ENCODE measurements around the gene NUPR1. TPM values are rescaled to one million over a fixed set of nuclear protein-coding genes. Genes with fewer than 3 reads are reported as not detected.
"Not testable (repeated sequence)": the region's sequence is repeated elsewhere in the genome, so short reads cannot be mapped to it uniquely, and the experiment has no call there.

Gene NUPR1
- total RNA-seq, 1 experiment from 2014 or later: 3.5 TPM

DNA sequence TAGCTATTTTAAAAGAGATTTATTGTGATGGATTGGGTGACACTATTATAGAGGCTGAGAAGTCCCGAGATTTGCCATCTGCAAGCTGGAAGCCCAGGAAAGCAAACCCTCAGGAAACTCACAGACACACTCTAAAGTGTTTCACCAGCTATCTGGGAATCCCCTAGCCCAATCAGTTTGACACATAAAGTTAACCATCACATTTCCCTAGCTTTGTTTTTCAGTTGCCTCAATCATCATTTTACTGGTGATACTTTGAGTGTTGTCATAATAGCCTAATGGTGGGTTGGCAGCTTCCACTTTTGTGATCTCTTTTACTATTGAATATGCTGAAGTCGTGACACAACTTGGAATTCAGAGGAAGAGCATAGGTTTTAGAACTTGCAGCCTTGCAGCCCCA lies 16.8 kb upstream of the NUPR1 start:
- no peak for DNase-seq (ENCODE audit: low read depth)

GRCh38 chr16:28554634-28555423 lies 16.1 kb upstream of the NUPR1 start:
- DNase-seq (ENCODE audit: low read depth): peak; percentile 9

DNA sequence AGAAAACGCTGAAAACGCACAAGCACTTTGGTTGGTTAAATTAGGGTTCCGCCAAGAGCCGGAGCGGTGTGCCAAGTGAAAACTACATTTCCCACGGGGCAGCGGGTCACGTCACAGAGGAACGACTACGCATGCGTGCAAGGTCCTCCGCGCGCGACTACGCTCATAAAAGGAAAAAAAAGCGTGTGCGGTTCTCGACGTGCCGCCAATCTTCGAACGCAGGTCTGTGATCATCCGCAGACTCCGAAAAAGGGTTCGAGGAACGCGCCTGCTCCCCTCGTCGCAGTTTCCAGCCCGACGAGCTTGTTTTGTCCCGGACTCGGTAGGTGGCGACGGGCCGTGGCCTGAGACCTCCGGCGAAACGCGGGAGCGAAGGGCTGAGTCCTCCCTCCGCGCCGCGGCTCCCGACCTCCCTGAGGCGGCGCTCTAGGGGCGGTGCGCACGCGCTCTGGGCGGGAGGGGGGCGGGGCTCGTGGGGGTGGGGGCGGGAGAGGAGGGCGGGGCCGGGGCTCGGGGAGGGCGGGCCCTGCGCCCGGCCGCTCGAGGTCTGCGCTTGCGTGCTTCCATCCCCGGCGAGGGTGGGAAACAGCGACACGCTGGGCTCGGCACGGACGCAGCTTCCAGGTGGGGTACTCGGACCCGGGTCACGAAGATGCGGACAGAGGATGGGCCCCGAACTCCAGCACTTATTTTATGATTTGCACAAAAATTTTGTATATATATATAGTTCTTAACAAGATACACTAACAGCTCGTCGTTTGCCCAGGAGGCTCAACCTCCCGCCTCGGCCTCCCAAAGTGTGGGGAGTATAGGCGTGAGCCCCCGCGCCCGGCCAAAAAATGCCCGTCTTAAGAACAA lies 15.2 kb upstream of the NUPR1 start, which contains the start of gene SGF29:
SGF29 (plus strand) TSS at position 145 of the 858 bp plus-strand sequence. CDS start 27,150 bp downstream, outside the sequence.
- peak; percentile 86 for DNase-seq (ENCODE audit: low read depth)

GRCh38 chr16:28549301-28549899 lies 10.6 kb upstream of the NUPR1 start:
- peak; percentile 48 for DNase-seq (ENCODE audit: low read depth)

DNA sequence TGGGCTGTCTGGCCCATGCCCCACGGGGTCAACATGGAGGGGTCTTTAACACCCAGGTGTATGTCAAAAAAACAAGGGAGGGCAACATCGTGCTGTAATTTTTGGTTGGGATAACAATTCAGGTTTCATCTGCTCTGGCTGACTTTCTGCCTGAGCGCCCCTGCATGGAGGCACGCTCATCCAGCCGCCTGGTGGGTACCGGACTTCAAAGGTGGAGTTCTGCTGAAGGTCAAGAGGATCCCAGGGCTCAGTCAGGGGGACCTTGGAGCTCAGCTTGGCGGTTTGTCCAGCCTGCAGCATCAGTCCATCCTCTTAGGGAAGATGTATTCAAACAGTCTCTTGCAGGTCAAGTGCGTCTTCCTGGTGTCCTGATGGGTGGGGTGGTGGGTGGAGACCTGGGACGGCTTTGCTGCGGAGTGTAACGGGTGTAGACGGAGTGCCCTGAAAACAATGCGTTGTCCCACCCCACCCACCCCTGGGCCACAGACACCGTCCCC lies 9.6 kb upstream of the NUPR1 start:
- no peak for DNase-seq (ENCODE audit: low read depth)

GRCh38 chr16:28546626-28547025 lies 7.9 kb upstream of the NUPR1 start:
- DNase-seq (ENCODE audit: low read depth): no peak

DNA sequence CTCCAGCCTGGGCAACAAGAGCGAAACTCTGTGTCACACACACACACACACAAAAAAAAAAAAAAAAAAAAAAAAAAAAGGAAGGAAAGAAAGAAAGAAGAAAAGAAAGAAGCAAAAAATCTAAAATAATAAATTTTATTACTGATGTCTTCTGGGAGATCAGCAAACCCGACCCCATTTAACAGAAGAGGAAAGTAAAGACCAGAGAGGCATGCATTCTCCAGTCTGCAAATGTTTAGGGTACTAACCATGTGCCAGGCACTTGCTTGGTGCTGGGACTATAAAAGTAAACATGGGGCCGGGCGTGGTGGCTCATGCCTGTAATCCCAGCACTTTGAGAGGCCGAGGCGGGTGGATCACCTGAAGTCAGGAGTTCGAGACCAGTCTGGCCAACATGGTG lies 7.2 kb upstream of the NUPR1 start:
- not testable (repeated sequence) for DNase-seq (ENCODE audit: low read depth)

GRCh38 chr16:28544998-28545397 lies 6.2 kb upstream of the NUPR1 start:
- no peak for DNase-seq (ENCODE audit: low read depth)

DNA sequence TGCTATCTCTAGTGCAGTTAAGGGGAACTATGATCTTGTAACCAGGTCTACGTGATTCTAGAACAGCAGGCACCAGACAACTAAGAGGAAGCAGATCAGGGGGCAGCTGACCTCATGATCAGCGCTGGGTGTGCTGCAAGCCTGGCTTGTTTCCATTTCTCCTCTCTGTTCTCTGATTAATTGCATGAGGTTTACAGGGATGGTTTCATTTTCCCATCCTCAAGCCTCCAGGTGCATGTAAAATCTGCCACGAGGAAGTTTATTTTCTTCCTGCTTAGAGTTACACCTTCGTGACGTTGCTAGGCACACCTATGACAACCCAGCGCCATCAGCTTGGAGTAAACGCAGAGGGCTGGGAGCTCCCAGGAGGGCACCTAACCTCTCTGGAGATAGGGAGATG lies 4.3 kb upstream of the NUPR1 start:
- no peak for DNase-seq (ENCODE audit: low read depth)

DNA sequence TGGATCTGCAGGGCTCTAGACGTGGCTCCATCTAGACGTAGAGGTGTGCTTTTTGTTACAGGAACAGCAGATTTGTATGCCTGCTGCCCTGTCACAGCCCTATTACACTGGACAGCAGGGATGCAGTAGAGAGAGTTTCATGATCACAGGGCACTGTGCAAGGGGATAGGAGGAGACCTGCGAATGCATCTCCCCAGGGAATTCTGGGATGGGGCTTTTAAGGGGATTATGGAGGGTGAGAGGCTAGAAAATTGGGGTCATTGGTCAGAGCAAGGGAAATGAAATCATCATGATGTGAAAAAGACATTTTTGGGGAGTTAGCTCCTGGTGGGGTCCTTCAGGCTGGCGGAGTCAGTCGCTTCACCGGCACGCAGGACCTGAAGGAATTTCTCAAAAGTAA lies 3.9 kb upstream of the NUPR1 start:
- DNase-seq (ENCODE audit: low read depth): no peak

DNA sequence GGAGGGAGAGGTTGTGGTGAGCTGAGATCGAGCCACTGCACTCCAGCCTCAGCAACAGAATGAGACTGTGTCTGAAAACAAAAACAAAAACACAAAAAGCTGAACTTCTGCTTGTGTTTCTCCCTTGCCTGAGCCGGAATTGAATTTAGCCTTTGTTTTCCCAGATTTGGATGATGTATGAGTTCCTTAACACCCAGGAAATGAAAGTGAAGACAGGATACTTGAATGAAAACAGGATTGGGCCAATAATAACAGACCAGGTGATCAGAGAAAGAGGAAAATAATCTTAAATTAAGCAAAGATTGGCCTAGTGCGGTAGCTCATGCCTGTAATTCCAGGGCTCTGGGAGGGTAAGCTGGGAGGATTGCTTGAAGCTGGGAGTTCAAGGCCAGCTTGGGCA lies 1.6 kb upstream of the NUPR1 start:
- DNase-seq (ENCODE audit: low read depth): no peak

DNA sequence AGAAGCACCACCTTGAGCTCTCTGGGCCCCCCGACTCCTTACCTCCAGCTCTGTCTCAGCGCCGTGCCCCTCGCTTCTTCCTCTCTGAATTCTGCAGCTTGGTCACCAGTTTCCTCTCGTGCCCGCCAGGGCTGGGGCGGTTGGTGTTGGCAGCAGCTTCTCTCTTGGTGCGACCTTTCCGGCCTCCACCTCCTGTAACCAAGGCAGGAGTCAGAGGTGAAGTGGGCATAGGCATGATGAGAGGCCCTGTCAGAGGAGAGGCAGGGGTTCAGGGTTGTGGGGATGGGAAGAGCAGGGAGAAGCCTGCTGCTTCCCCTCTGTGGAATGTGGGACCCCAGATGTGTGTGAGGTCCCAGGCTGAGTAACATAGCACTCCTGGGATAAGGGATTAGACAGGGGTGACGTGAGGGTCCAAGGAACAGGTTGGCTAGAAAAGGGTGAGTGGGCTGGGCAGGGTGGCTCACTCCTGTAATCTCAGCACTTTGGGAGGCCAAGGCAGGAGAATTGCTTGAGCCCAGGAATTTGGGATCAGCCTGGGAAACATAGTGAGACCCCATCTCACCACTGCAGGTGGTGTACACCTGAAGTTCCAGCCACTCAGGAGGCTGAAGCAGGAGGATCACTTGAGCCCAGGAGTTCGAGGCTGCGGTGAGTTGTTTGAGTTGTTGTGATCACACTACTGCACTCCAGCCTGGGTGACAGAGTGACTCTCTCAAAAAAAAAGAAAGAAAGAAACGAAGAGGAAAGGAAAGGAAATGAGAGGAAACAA lies 626 bp downstream of the NUPR1 start:
- no peak for DNase-seq (ENCODE audit: low read depth)

DNA sequence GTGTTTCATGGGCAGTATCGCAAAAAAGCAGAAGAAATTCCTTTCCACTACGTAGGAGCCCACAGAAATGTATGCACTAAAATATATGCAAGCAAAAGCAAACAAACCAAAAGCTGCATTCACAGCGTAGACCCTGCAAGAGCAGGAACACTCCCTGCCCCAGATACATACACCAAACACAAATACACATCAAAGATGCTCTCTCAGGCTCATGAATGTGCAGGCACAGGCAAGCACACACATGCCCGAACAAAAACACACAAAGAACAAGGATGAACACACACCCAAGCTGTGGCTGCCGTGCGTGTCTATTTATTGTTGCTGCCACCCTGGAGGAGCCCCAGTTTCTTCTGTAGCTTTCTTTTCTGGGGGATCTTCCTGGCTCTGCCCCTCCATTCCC lies 1.7 kb downstream of the NUPR1 start:
- DNase-seq (ENCODE audit: low read depth): no peak

DNA sequence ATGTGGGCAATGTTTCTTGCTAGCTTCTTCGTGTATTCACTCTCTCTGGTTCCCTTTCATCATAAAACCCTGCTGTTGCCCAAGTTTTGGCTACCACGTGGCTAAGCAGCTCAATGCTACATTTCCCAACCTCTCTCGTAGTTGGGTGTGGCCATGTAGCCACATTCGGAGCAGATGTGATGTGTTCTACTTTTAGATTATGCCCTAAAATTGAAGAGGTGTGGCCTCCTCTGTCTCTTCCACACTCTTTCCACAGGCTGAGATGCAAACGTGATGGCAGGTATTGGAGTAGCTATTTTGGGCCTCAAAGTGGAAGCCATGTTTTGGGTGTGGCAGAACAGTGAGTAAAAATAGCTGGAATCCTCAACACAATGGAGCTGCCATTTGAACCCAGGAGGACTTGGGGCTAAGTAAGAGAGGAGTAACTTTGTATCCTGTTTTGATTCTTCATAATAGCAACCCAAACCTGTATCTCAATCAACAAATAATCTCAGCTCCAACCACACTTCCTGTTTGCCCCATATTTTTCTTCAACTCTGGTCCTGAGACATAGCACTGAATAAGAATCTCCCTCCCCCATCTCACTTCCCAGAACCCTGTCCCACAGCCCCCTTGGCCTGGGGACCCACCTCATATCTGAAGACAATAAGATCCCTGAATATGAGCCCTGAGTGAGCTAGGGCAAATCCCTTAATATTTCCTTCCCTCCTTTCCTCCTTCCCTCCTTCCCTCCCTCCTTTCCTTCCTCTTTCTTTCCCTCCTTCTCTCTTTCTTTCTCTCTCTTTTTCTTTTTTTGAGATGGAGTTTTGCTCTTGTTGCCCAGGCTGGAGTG lies 4.0 kb downstream of the NUPR1 start:
- no peak for DNase-seq (ENCODE audit: low read depth)

- DNase-seq (ENCODE audit: low read depth): no peak
These were observed 5.7 kb downstream of the NUPR1 start for GRCh38 chr16:28532940-28533647.

GRCh38 chr16:28531777-28532744 lies 6.7 kb downstream of the NUPR1 start:
- DNase-seq (ENCODE audit: low read depth): peak; percentile 16

GRCh38 chr16:28529124-28529523 lies 9.7 kb downstream of the NUPR1 start:
- no peak for DNase-seq (ENCODE audit: low read depth)

GRCh38 chr16:28528463-28528867 lies 10.3 kb downstream of the NUPR1 start:
- DNase-seq (ENCODE audit: low read depth): no peak

DNA sequence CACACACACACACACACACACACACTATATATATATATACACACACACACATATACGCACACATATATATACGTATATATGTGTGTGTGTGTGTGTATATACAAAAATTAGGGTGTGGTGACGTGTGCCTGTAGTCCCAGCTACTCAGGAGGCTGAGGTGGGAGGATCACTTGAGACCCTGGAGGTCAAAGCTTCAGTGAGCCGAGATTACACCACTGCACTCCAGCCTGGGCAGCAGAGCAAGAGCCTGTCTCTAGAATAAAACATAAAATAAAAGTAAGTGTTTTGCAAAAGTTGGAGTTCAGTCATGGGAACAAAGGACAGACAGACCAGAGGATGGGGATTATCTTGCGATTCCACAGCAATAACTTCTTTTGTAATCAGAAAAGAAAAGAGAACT lies 10.8 kb downstream of the NUPR1 start:
- no peak for DNase-seq (ENCODE audit: low read depth)

All from M059J (cell line).